Measurements from ENCODE around the gene BCL11A.
A peak's percentile ranks its signal among the peaks of the same experiment; 100 is the strongest.

BCL11A gene

GRCh38 chr2:60505240-60505879 is 48.1 kb downstream of the BCL11A start:
- H3K4me1 Mint-ChIP-seq: peaks cover 14% of the 10 kb centered on the region
- no peaks in the 10 kb centered on the region for H3K36me3 Mint-ChIP-seq (ENCODE audit: low read depth)
- DNase-seq: no peak

GRCh38 chr2:60504049-60504448 is 49.4 kb downstream of the BCL11A start:
- no peak for DNase-seq

More at GRCh38 chr2:60505240-60505879, 48.1 kb downstream of the BCL11A start:
- no peak for ATAC-seq
- Mint-ChIP-seq H3K27me3 (peaks cover 1% of the 10 kb centered on the region), H3K4me3 (no peak overlapping the region), H3K9me3 (no peaks in the 10 kb centered on the region), H3K27ac (no peak overlapping the region)

GRCh38 chr2:60502144-60502543 is 51.3 kb downstream of the BCL11A start:
- DNase-seq (no peak), ATAC-seq (no peak)
- Mint-ChIP-seq H3K27ac (no peak overlapping the region), H3K4me3 (no peak overlapping the region), H3K9me3 (no peaks in the 10 kb centered on the region), H3K36me3 (ENCODE audit: low read depth) (no peaks in the 10 kb centered on the region), H3K4me1 (peaks cover 19% of the 10 kb centered on the region), H3K27me3 (no peaks in the 10 kb centered on the region)

More at GRCh38 chr2:60504049-60504448, 49.4 kb downstream of the BCL11A start:
- H3K36me3 Mint-ChIP-seq (ENCODE audit: low read depth): no peaks in the 10 kb centered on the region
- peaks cover 17% of the 10 kb centered on the region for H3K4me1 Mint-ChIP-seq
- no peaks in the 10 kb centered on the region for H3K27me3 Mint-ChIP-seq
- no peaks in the 10 kb centered on the region for H3K9me3 Mint-ChIP-seq
- no peak overlapping the region for H3K4me3 Mint-ChIP-seq
- H3K27ac Mint-ChIP-seq: no peak overlapping the region
- no peak for ATAC-seq

GRCh38 chr2:60500861-60501260 is 52.6 kb downstream of the BCL11A start:
- no peaks in the 10 kb centered on the region for H3K36me3 Mint-ChIP-seq (ENCODE audit: low read depth)
- H3K27me3 Mint-ChIP-seq: no peaks in the 10 kb centered on the region
- no peak overlapping the region for H3K4me3 Mint-ChIP-seq
- DNase-seq (no peak), ATAC-seq (no peak)
- H3K9me3 Mint-ChIP-seq: no peaks in the 10 kb centered on the region
- H3K27ac Mint-ChIP-seq: no peak overlapping the region
- H3K4me1 Mint-ChIP-seq: peaks cover 19% of the 10 kb centered on the region

- no peaks in the 10 kb centered on the region for H3K36me3 Mint-ChIP-seq (ENCODE audit: low read depth)
- H3K4me1 Mint-ChIP-seq: peaks cover 14% of the 10 kb centered on the region
- no peak for DNase-seq
- H3K4me3 Mint-ChIP-seq: no peak overlapping the region
- H3K27me3 Mint-ChIP-seq: no peaks in the 10 kb centered on the region
- no peak overlapping the region for H3K27ac Mint-ChIP-seq
- ATAC-seq: no peak
- no peaks in the 10 kb centered on the region for H3K9me3 Mint-ChIP-seq
These were observed 53.7 kb downstream of the BCL11A start for GRCh38 chr2:60499651-60500265.

- peaks cover 10% of the 10 kb centered on the region for H3K4me1 Mint-ChIP-seq
- H3K9me3 Mint-ChIP-seq: no peaks in the 10 kb centered on the region
- H3K27me3 Mint-ChIP-seq: no peaks in the 10 kb centered on the region
- no peak overlapping the region for H3K4me3 Mint-ChIP-seq
- peak overlapping the region; percentile 57 for H3K27ac Mint-ChIP-seq
- H3K36me3 Mint-ChIP-seq (ENCODE audit: low read depth): no peaks in the 10 kb centered on the region
- ATAC-seq (no peak), DNase-seq (no peak)
These were observed 54.5 kb downstream of the BCL11A start for GRCh38 chr2:60498816-60499429.

- H3K27me3 Mint-ChIP-seq: no peaks in the 10 kb centered on the region
- peaks cover 8% of the 10 kb centered on the region for H3K4me1 Mint-ChIP-seq
- DNase-seq (no peak), ATAC-seq (no peak)
- no peaks in the 10 kb centered on the region for H3K36me3 Mint-ChIP-seq (ENCODE audit: low read depth)
- H3K4me3 Mint-ChIP-seq: no peak overlapping the region
- no peaks in the 10 kb centered on the region for H3K9me3 Mint-ChIP-seq
- no peak overlapping the region for H3K27ac Mint-ChIP-seq
These were observed 55.2 kb downstream of the BCL11A start for GRCh38 chr2:60498127-60498815.

- ATAC-seq: no peak
- DNase-seq: no peak
- Mint-ChIP-seq H3K4me3 (no peak overlapping the region), H3K4me1 (peaks cover 10% of the 10 kb centered on the region), H3K36me3 (ENCODE audit: low read depth) (no peaks in the 10 kb centered on the region), H3K9me3 (no peaks in the 10 kb centered on the region), H3K27ac (no peak overlapping the region), H3K27me3 (no peaks in the 10 kb centered on the region)
These were observed 56.0 kb downstream of the BCL11A start for GRCh38 chr2:60497500-60497899.

- no peaks in the 10 kb centered on the region for H3K27me3 Mint-ChIP-seq
These were observed 56.5 kb downstream of the BCL11A start for GRCh38 chr2:60496956-60497355.

GRCh38 chr2:60496475-60496874 is 57.0 kb downstream of the BCL11A start:
- H3K9me3 Mint-ChIP-seq: no peaks in the 10 kb centered on the region
- H3K4me3 Mint-ChIP-seq: no peak overlapping the region
- DNase-seq (no peak), ATAC-seq (no peak)
- peak overlapping the region; percentile 11 for H3K27ac Mint-ChIP-seq
- peaks cover 15% of the 10 kb centered on the region for H3K4me1 Mint-ChIP-seq
- H3K27me3 Mint-ChIP-seq: peaks cover 3% of the 10 kb centered on the region
- H3K36me3 Mint-ChIP-seq (ENCODE audit: low read depth): no peaks in the 10 kb centered on the region

More at GRCh38 chr2:60496956-60497355, 56.5 kb downstream of the BCL11A start:
- H3K4me3 Mint-ChIP-seq: no peak overlapping the region
- H3K9me3 Mint-ChIP-seq: no peaks in the 10 kb centered on the region
- H3K27ac Mint-ChIP-seq: peak overlapping the region; percentile 11
- DNase-seq (no peak), ATAC-seq (no peak)
- H3K4me1 Mint-ChIP-seq: peaks cover 13% of the 10 kb centered on the region
- no peaks in the 10 kb centered on the region for H3K36me3 Mint-ChIP-seq (ENCODE audit: low read depth)

- ATAC-seq (no peak), DNase-seq (no peak)
- Mint-ChIP-seq H3K36me3 (ENCODE audit: low read depth) (no peaks in the 10 kb centered on the region), H3K9me3 (no peaks in the 10 kb centered on the region), H3K4me1 (peaks cover 22% of the 10 kb centered on the region), H3K27me3 (peaks cover 3% of the 10 kb centered on the region), H3K4me3 (no peak overlapping the region), H3K27ac (no peak overlapping the region)
These were observed 58.3 kb downstream of the BCL11A start for GRCh38 chr2:60495041-60495625.

- H3K27me3 Mint-ChIP-seq: peaks cover 3% of the 10 kb centered on the region
- ATAC-seq: no peak
- H3K4me1 Mint-ChIP-seq: peaks cover 21% of the 10 kb centered on the region
- no peaks in the 10 kb centered on the region for H3K36me3 Mint-ChIP-seq (ENCODE audit: low read depth)
- no peak for DNase-seq
- H3K27ac Mint-ChIP-seq: no peak overlapping the region
- H3K4me3 Mint-ChIP-seq: no peak overlapping the region
- no peaks in the 10 kb centered on the region for H3K9me3 Mint-ChIP-seq
These were observed 59.6 kb downstream of the BCL11A start for GRCh38 chr2:60493804-60494387.

- no peak overlapping the region for H3K4me3 Mint-ChIP-seq
- peak overlapping the region; percentile 30 for H3K27ac Mint-ChIP-seq
- H3K36me3 Mint-ChIP-seq (ENCODE audit: low read depth): no peaks in the 10 kb centered on the region
- H3K4me1 Mint-ChIP-seq: peaks cover 18% of the 10 kb centered on the region
- ATAC-seq (no peak), DNase-seq (no peak)
- no peaks in the 10 kb centered on the region for H3K9me3 Mint-ChIP-seq
- peaks cover 3% of the 10 kb centered on the region for H3K27me3 Mint-ChIP-seq
These were observed 60.9 kb downstream of the BCL11A start for GRCh38 chr2:60492548-60492947.

GRCh38 chr2:60490848-60491247 is 62.6 kb downstream of the BCL11A start:
- DNase-seq (no peak), ATAC-seq (no peak)
- H3K4me3 Mint-ChIP-seq: no peak overlapping the region
- H3K4me1 Mint-ChIP-seq: peaks cover 19% of the 10 kb centered on the region
- H3K9me3 Mint-ChIP-seq: no peaks in the 10 kb centered on the region
- no peak overlapping the region for H3K27ac Mint-ChIP-seq
- H3K36me3 Mint-ChIP-seq (ENCODE audit: low read depth): no peaks in the 10 kb centered on the region
- H3K27me3 Mint-ChIP-seq: peaks cover 3% of the 10 kb centered on the region

Measured in activated naive CD8-positive, alpha-beta T cell treated with anti-CD3 and anti-CD28 coated beads, Interleukin-2, amount 50 U/mL, for 24 hours (primary cell).